Hematopoietic multipotent progenitor cell treated with erythropoietin and hydrocortisone succinate and interleukin-3 and kit ligand, for 17 days (in vitro differentiated cells): ENCODE results near the gene GOLPH3.
A peak's percentile ranks its signal among the peaks of the same experiment; 100 is the strongest.
"Not testable (repeated sequence)": the region's sequence is repeated elsewhere in the genome, so short reads cannot be mapped to it uniquely, and the experiment has no call there.

Experiments
- DNase-seq: peaks from one replicate; pipeline ENCODE4 v3.0.0-alpha.2; 2015; ENCODE audit warnings: low spot score

GOLPH3 gene

GRCh38 chr5:32098890-32099310 is 75.2 kb downstream of the GOLPH3 start:
- DNase-seq = no peak

DNA sequence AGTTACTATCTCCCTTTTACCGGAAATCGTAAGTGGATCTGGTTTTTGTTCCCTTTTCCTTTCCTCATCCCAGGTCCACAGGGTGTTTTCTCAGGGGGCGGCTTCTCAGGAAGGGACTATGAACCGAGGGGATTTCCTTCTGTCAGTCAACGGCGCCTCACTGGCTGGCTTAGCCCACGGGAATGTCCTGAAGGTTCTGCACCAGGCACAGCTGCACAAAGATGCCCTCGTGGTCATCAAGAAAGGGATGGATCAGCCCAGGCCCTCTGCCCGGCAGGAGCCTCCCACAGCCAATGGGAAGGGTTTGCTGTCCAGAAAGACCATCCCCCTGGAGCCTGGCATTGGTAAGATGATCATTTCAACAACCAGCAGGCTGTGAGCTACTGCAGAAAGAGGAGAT is 75.8 kb downstream of the GOLPH3 start:
- DNase-seq = no peak

GRCh38 chr5:32096891-32097595 is 77.1 kb downstream of the GOLPH3 start:
- no peak for DNase-seq

GRCh38 chr5:32095261-32095671 is 78.9 kb downstream of the GOLPH3 start:
- no peak for DNase-seq

DNA sequence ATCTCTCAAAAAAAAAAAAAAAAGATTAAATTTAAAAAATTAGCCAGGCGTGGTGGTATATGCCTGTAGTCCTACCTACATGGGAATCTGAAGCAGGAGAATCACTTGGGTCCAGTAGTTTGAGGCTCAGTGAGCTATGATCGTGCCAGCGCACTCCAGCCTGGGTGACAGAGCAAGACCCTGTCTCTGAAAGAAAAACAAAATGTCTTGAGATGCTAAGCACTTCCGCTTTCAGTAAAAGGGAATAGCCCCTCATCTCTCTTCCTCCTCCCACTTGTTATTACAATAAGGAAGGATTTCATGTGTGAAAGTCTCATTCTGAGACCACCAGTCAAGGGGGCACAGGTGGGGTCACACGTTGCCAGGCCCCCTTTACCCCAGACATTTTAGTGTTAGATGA is 79.4 kb downstream of the GOLPH3 start:
- no peak for DNase-seq

GRCh38 chr5:32092938-32093812 is 80.9 kb downstream of the GOLPH3 start:
- DNase-seq = peak; percentile 59

DNA sequence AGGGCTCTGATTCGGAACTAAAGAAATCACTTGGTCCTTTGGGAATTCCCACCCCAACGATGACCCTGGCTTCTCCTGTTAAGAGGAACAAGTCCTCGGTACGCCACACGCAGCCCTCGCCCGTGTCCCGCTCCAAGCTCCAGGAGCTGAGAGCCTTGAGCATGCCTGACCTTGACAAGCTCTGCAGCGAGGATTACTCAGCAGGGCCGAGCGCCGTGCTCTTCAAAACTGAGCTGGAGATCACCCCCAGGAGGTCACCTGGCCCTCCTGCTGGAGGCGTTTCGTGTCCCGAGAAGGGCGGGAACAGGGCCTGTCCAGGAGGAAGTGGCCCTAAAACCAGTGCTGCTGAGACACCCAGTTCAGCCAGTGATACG is 83.4 kb downstream of the GOLPH3 start:
- DNase-seq = no peak

DNA sequence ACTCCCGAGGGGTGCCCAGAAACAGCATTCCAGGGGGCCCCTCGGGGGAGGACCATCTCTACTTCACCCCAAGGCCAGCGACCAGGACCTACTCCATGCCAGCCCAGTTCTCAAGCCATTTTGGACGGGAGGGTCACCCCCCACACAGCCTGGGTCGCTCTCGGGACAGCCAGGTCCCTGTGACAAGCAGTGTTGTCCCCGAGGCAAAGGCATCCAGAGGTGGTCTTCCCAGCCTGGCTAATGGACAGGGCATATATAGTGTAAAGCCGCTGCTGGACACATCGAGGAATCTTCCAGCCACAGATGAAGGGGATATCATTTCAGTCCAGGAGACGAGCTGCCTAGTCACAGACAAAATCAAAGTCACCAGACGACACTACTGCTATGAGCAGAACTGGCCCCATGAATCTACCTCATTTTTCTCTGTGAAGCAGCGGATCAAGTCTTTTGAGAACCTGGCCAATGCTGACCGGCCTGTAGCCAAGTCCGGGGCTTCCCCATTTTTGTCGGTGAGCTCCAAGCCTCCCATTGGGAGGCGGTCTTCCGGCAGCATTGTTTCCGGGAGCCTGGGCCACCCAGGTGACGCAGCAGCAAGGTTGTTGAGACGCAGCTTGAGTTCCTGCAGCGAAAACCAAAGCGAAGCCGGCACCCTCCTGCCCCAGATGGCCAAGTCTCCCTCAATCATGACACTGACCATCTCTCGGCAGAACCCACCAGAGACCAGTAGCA is 83.9 kb downstream of the GOLPH3 start:
- no peak for DNase-seq

- no peak for DNase-seq
Observed at GRCh38 chr5:32089146-32090000, 84.7 kb downstream of the GOLPH3 start.

DNA sequence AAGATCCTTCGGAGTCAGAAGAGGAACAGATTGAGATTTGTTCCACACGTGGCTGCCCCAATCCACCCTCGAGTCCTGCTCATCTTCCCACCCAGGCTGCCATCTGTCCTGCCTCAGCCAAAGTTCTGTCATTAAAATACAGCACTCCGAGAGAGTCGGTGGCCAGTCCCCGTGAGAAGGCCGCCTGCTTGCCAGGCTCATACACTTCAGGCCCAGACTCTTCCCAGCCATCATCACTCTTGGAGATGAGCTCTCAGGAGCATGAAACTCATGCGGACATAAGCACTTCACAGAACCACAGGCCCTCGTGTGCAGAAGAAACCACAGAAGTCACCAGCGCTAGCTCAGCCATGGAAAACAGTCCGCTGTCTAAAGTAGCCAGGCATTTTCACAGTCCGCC is 85.9 kb downstream of the GOLPH3 start:
- DNase-seq = no peak

DNA sequence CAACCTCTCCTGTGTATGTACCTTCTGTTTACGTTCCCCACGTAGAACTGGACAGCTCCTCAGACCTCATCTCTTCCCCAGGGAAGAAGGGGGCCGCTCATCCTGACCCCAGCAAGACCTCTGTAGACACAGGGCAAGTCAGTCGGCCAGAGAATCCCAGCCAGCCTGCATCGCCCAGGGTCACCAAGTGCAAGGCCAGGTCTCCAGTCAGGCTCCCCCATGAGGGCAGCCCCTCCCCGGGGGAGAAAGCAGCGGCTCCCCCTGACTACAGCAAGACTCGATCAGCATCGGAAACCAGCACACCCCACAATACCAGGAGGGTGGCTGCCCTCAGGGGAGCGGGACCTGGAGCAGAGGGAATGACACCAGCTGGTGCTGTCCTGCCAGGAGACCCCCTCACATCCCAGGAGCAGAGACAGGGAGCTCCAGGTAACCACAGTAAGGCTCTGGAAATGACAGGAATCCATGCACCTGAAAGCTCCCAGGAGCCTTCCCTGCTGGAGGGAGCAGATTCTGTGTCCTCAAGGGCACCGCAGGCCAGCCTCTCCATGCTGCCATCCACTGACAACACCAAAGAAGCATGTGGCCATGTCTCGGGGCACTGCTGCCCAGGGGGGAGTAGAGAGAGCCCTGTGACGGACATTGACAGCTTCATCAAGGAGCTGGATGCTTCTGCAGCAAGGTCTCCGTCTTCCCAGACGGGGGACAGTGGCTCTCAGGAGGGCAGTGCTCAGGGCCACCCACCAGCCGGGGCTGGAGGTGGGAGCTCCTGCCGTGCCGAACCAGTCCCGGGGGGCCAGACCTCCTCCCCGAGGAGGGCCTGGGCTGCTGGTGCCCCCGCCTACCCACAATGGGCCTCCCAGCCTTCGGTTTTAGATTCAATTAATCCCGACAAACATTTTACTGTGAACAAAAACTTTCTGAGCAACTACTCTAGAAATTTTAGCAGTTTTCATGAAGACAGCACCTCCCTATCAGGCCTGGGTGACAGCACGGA is 86.7 kb downstream of the GOLPH3 start:
- no peak for DNase-seq

DNA sequence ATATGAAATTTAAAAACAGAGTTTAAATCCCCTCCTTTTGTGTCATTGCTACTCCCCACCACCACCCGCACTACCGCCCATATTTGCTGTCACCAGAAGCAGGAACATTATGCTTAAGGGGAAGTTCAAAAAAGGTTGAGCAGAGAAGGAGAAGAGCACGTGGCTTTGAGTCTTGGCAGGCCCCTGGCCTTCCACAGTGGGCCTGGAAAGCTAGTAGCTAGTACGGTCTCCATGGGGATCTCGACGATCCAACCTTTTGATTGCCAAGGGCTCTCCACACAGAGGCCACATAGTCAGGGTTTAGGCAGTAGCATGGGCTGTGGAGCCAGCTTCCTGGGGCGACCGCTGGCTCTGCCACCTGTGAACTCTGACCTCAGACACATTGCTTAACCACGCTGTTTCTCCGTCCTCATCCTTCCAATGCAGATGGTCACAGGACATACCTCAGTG is 90.1 kb downstream of the GOLPH3 start:
- DNase-seq = no peak

GRCh38 chr5:32082701-32083100 is 91.4 kb downstream of the GOLPH3 start:
- no peak for DNase-seq

DNA sequence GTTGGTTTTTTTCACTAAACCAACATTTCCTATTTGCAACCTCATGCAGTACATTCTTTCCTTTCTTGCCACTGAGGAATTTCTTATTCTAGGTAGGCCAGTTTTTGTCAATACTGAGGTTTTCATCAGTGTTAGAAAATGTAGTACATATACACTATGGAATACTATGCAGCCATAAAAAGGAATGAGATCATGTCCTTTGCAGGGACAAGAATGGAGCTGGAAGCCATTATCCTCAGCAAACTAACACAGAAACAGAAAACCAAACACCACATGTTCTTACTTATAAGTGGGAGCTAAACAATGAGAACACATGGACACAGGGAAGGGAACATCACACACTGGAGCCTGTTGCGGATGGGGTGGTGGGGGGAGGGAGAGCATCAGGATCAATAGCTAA is 93.6 kb downstream of the GOLPH3 start:
- not testable (repeated sequence) for DNase-seq

GRCh38 chr5:32078855-32079254 is 95.3 kb downstream of the GOLPH3 start:
- not testable (repeated sequence) for DNase-seq

DNA sequence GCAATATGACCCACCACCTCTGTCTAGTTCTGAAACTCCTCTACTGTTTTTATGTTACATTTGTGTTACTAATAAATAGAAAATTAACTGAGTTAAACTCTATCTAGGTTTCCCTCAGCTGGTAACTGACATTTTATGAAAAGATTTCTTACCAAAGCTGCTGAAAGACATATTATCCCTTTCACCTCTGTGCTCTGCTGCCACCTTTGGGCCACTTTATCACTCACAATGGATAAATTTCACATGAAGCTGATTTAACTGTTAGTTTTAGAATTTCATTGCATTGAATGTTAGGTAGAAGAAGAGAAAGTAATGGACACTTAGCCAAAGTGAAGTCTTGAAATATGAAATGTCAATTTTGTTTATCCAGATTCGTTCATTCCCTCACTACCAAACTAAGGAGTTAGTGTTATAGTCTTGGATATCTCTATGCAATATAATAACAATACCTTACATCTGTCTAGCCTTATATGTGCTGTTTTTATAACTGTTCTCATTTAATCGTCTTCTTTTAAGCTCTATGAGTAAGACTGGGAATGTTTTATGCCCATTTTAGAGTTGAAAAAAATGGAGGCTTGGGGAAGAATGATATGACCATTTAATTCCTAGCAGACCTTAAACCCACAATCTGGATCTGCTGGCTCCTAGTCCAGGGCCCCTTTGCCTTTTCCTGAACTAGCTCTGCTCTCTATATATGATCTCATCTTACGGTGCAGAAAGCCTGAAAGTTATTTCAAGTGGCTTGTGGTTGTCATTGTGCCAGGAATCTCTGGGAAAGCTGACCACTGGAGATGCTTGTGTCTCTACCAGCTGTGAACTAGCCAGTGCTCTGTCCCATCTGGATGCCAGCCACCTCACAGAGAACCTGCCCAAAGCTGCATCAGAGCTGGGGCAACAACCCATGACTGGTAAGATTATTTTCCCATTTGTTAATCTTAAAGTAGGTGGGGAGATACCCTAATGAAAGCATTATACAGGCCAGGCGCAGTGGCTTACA is 97.1 kb downstream of the GOLPH3 start:
- no peak for DNase-seq
